Heart left ventricle (tissue), 16 donors: ENCODE results near the gene MYL3. TPM values are rescaled to one million over a fixed set of nuclear protein-coding genes. Genes with fewer than 3 reads are reported as not detected.

Experiments
- ATAC-seq, 4 donors: fragments of 200-7000 bp; cut with Tn5 transposase; one replicate each; pipeline ENCODE4 v1.9.1; 2020 to 2022; ENCODE audit warnings: moderate library complexity in 4 of 4, mild to moderate bottlenecking in 3 of 4, moderate number of reproducible peaks in 1 of 4
- DNase-seq, 5 donors: peaks; one replicate each; pipeline ENCODE4 v3.0.0-alpha.2; 2020
- H3K27ac ChIP-seq, 12 donors: fragments of 200-600 bp; sonication (generic) in 4 of 12; one replicate each; pipeline versions ENCODE4 v1.5.0 to v1.8.0; 2016 to 2022; ENCODE audit warnings: mild to moderate bottlenecking in 2 of 12
- H3K27me3 ChIP-seq, 9 donors: fragments of 200-600 bp; sonication (generic) in 2 of 9; one replicate each; pipeline versions ENCODE4 v1.5.1 to v1.8.0; 2016 to 2022; ENCODE audit warnings: mild to moderate bottlenecking in 3 of 9
- H3K36me3 ChIP-seq, 9 donors: fragments of 200-600 bp; sonication (generic) in 2 of 9; one replicate each; pipeline versions ENCODE4 v1.5.0 to v1.8.0; 2018 to 2022; ENCODE audit warnings: mild to moderate bottlenecking in 2 of 9
- H3K4me1 ChIP-seq, 12 donors: fragments of 200-600 bp; sonication (generic) in 4 of 12; one replicate each; pipeline versions ENCODE4 v1.5.0 to v1.8.0; 2016 to 2022; ENCODE audit warnings: mild to moderate bottlenecking in 3 of 12
- H3K4me3 ChIP-seq, 12 donors: fragments of 200-600 bp; sonication (generic) in 4 of 12; one replicate each; pipeline versions ENCODE4 v1.5.0 to v1.8.0; 2017 to 2022; ENCODE audit warnings: mild to moderate bottlenecking in 9 of 12, moderate library complexity in 4 of 12
- H3K9me3 ChIP-seq, 12 donors: fragments of 200-600 bp; sonication (generic) in 4 of 12; one replicate each; pipeline versions ENCODE4 v1.5.0 to v1.8.0; 2016 to 2022; ENCODE audit warnings: mild to moderate bottlenecking in 1 of 12
- CTCF ChIP-seq, 12 donors: fragments of 200-600 bp; sonication (generic) in 4 of 12; IDR thresholded peaks; one replicate each; pipeline versions ENCODE4 v1.5.0 to v1.8.0; 2018 to 2022; ENCODE audit warnings: antibody characterized with exemption in 12 of 12, mild to moderate bottlenecking in 5 of 12
- POLR2A ChIP-seq, 2 donors: fragments of 450-650 bp; IDR thresholded peaks; one replicate each; pipeline ENCODE4 v1.6.1; 2017; ENCODE audit warnings: antibody characterized with exemption in 2 of 2, mild to moderate bottlenecking in 2 of 2, moderate library complexity in 2 of 2
- WGBS, 4 donors: extraction: QIAGEN DNeasy Blood & Tissue Kit in 2 of 4; methylation state at CpG; one replicate each; pipeline versions ENCODE4 v1.1.5 to v1.1.7; 2013 to 2018; 5-methylcytosine and 5-hydroxymethylcytosine counted together
- intact Hi-C, 10 donors: fragments of 100-400 bp; cut with DNase I; formaldehyde crosslinking; loops; one replicate each; pipeline versions ENCODE4 v1.11.1 to v1.14.2; 2022
- polyA plus RNA-seq, 2 donors: library from polyadenylated mRNA; stranded (reverse); fragments of 200-250 nt; gene quantifications; one replicate each; pipeline ENCODE4 v1.2.3, GENCODE V29; 2013
- total RNA-seq, 9 donors: library from RNA; depleted of rRNA in 2 of 9; stranded (reverse); fragments of >200 nt in 2 of 9; fragmentation: NEBNext Ultra II Directional in 3 of 9; extraction: Animal tissue kit (Norgen Biotek cat#: 25700) in 3 of 9; gene quantifications; one replicate each; pipeline versions ENCODE4 v1.1.0 to v1.2.4, GENCODE V29; 2016 to 2023
- donor health status: ischemic (EF 13 %, LVEDD 7.1; RV severe dilation, severe dysfunction).
- donor health status: healthy with polysubstance abuse.
- donor health status: DM: no; HTN: yes; CAD: no.
- donor health status: DM: no; HTN: no; CAD: no.
- donor health status: ischemic (EF 25% LVEDD 6.9; RV normal size, moderate dysfunction).
- donor health status: ischemic (EF 25% LVEDD 5.7; RV mildly dilated, moderate dysfunction).
- donor health status: healthy.
- donor health status: DM: yes; HTN: yes; CAD: no.
- donor health status: ischemic (EF 35%, LVEDD 5.7; RV mildly dilated, moderate dysfunction).
- donor health status: nonischemic (EF 11% LVEDD 7.7; RV severe dilation, severe dysfunction).
- donor health status: DM: yes; HTN: yes; CAD: no.
- donor health status: PGD.
- donor health status: ischemic (EF 29% LVEDD 5.4; RV normal size, mild dysfunction).
- donor health status: nonischemic (EF 23%, LVEDD 6.1; RV moderate dilation, normal function).

Gene MYL3
- total and polyA plus RNA-seq, 11 donors = 4,961 to 12,544 (median 6,839) TPM

- H3K9me3 ChIP-seq = no peaks in the 10 kb centered on the region
- ATAC-seq = peak in 3 of 4 donors; percentile 13 to 54 (median 42)
- 0 to 1% (median 1%) methylated on average over 51 to 72 of the region's 72 CpGs for WGBS, 4 donors
- peak overlapping the region; percentile 46 to 68 (median 62) for H3K4me3 ChIP-seq
- H3K27ac ChIP-seq = peak overlapping the region; percentile 20 to 82 (median 72)
- intact Hi-C loops = no loop called here
- peaks cover 0 to 38% (median 9%) of the 10 kb centered on the region in 9 donors for H3K27me3 ChIP-seq
- H3K36me3 ChIP-seq = no peaks in the 10 kb centered on the region
- H3K4me1 ChIP-seq = peaks cover 0 to 39% (median 19%) of the 10 kb centered on the region in 12 donors
- TF ChIP-seq CTCF (IDR thresholded peaks at IDR 0.05) (no peak), POLR2A (IDR thresholded peaks at IDR 0.05) (peak in 1 of 2 donors; percentile 11)
- DNase-seq = peak in 1 of 5 donors; percentile 59
These were observed 19.3 kb upstream of the MYL3 start for GRCh38 chr3:46882377-46883053.

- Histone ChIP-seq H3K9me3 (no peaks in the 10 kb centered on the region), H3K27me3 (peaks cover 0 to 38% (median 9%) of the 10 kb centered on the region in 9 donors), H3K27ac (peak overlapping the region; percentile 20 to 82 (median 72)), H3K4me1 (peaks cover 0 to 39% (median 19%) of the 10 kb centered on the region in 12 donors), H3K36me3 (no peaks in the 10 kb centered on the region), H3K4me3 (peak overlapping the region; percentile 46 to 68 (median 62))
- 4 to 38% (median 5%) methylated on average over 6 to 83 of the region's 83 CpGs for WGBS, 4 donors
- intact Hi-C loops = no loop called here
- TF ChIP-seq CTCF (IDR thresholded peaks at IDR 0.05) = no peak
- no peak for TF ChIP-seq POLR2A (IDR thresholded peaks at IDR 0.05)
- peak in 3 of 4 donors; percentile 9 to 29 (median 28) for ATAC-seq
- DNase-seq = peak in 1 of 5 donors; percentile 67
These were observed 18.5 kb upstream of the MYL3 start for GRCh38 chr3:46881596-46882376.

GRCh38 chr3:46880884-46881595, 17.8 kb upstream of the MYL3 start:
- Histone ChIP-seq H3K4me1 (peaks cover 0 to 39% (median 19%) of the 10 kb centered on the region in 12 donors), H3K27ac (peak overlapping the region in 11 of 12 donors; percentile 10 to 82 (median 74)), H3K36me3 (no peaks in the 10 kb centered on the region), H3K9me3 (no peaks in the 10 kb centered on the region), H3K27me3 (peaks cover 0 to 38% (median 9%) of the 10 kb centered on the region in 9 donors), H3K4me3 (peak overlapping the region; percentile 46 to 68 (median 62))
- ATAC-seq = no peak
- DNase-seq = no peak
- 44 to 58% (median 49%) methylated on average over 27 to 29 of the region's 29 CpGs for WGBS, 4 donors
- TF ChIP-seq POLR2A (IDR thresholded peaks at IDR 0.05) (no peak), CTCF (IDR thresholded peaks at IDR 0.05) (no peak)
- intact Hi-C loops = no loop called here
